GM19328 (cell line): ENCODE results near the gene ASXL1.
"Not testable (repeated sequence)": the region's sequence is repeated elsewhere in the genome, so short reads cannot be mapped to it uniquely, and the experiment has no call there.

Experiments used
- ATAC-seq: cut with Tn5 transposase; IDR thresholded peaks from one replicate; pipeline ENCODE4 v1.9.1; 2021; ENCODE audit warnings: mild to moderate bottlenecking, moderate library complexity; ENCODE audit not compliant: unreplicated experiment

Gene ASXL1

GRCh38 chr20:32336918-32337347 lies 21.2 kb upstream of the ASXL1 start:
- no peak for ATAC-seq

GRCh38 chr20:32337937-32338661 lies 20.0 kb upstream of the ASXL1 start:
- ATAC-seq = no peak

GRCh38 chr20:32338665-32339064 lies 19.5 kb upstream of the ASXL1 start:
- ATAC-seq = no peak

GRCh38 chr20:32339116-32339515 lies 19.0 kb upstream of the ASXL1 start:
- ATAC-seq = no peak

- ATAC-seq = not testable (repeated sequence)
Measured at GRCh38 chr20:32341053-32341452, 17.1 kb upstream of the ASXL1 start.

- ATAC-seq = no peak
Measured at GRCh38 chr20:32343439-32343838, 14.7 kb upstream of the ASXL1 start.

GRCh38 chr20:32344835-32345506 lies 13.2 kb upstream of the ASXL1 start:
- no peak for ATAC-seq

GRCh38 chr20:32348207-32348606 lies 9.9 kb upstream of the ASXL1 start:
- ATAC-seq = no peak

GRCh38 chr20:32350421-32350820 lies 7.7 kb upstream of the ASXL1 start:
- no peak for ATAC-seq

GRCh38 chr20:32352121-32352720 lies 5.9 kb upstream of the ASXL1 start:
- ATAC-seq = no peak

GRCh38 chr20:32353848-32354496 lies 4.2 kb upstream of the ASXL1 start:
- no peak for ATAC-seq

- ATAC-seq = no peak
Measured at GRCh38 chr20:32354592-32355416, 3.3 kb upstream of the ASXL1 start.

GRCh38 chr20:32355417-32355841 lies 2.7 kb upstream of the ASXL1 start:
- ATAC-seq = no peak

GRCh38 chr20:32355907-32356621 lies 2.1 kb upstream of the ASXL1 start:
- ATAC-seq = not testable (repeated sequence)

GRCh38 chr20:32356622-32357374 lies 1.3 kb upstream of the ASXL1 start:
- no peak for ATAC-seq

GRCh38 chr20:32357375-32357868 lies 709 bp upstream of the ASXL1 start:
- ATAC-seq = no peak

GRCh38 chr20:32358632-32358882 lies 426 bp downstream of the ASXL1 start:
- ATAC-seq = no peak

- ATAC-seq = no peak
Measured at GRCh38 chr20:32358883-32359632, 927 bp downstream of the ASXL1 start.
